ENCODE results near the gene PPP1R13B. TPM values are rescaled to one million over a fixed set of nuclear protein-coding genes. Genes with fewer than 3 reads are reported as not detected.

The PPP1R13B gene
- total RNA-seq, 2 experiments from 2014 or later, result 8.2 to 18.9 TPM

DNA sequence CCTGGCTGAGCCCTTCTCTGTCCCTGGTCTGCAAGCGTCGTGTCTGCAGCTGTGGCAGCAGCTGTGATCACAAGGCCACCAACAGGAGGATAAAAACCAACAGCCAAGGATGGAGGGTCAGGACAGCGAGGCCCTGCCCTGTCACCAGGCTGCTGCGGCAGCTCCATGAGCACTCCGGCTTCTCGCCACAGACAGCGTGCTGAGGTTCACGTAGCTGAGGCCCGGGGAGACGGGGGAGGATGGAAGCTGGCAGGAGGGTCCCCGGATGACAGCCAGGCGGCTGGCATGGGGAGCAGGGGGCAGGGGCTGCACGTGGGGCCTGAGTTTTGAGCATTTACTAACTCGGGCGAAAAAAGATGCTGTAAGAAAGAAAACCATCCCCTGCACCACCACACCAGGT is 137.6 kb downstream of the PPP1R13B start:
- Histone ChIP-seq H2AFZ (ENCODE audit: low read length) (no peak overlapping the region), H3K79me2 (ENCODE audit: insufficient read depth, low read depth, low read length) (peaks cover 26% of the 10 kb centered on the region), H3K4me2 (ENCODE audit: low read length) (no peak overlapping the region), H4K20me1 (ENCODE audit: insufficient read depth, low read length) (peaks cover 8% of the 10 kb centered on the region), H3K4me3 (ENCODE audit: low read depth, low read length, poor library complexity, severe bottlenecking) (no peak overlapping the region), H3K9me3 (ENCODE audit: low read length) (no peaks in the 10 kb centered on the region), H3K27ac (ENCODE audit: low read depth, low read length, poor library complexity, severe bottlenecking) (no peak overlapping the region), H3K36me3 (ENCODE audit: insufficient read depth, low read length) (peaks cover 92% of the 10 kb centered on the region), H3K4me1 (ENCODE audit: insufficient read depth, low read length, poor library complexity, severe bottlenecking) (peaks cover 27% of the 10 kb centered on the region), H3K9me2 (ENCODE audit: insufficient read depth, low read length) (no peaks in the 10 kb centered on the region)
- BruUV-seq (replicated peaks), result no TSS peak
- no peak for DNase-seq (ENCODE audit: low spot score)
- POLR2A ChIA-PET, result no interaction called here
- intact Hi-C loops (cut with micrococcal nuclease; ENCODE audit: unreplicated experiment), result no loop called here
- no peak for TF ChIP-seq EZH2phosphoT487 (IDR thresholded peaks at IDR 0.05; ENCODE audit: borderline replicate concordance, low read depth, low read length)
- TF ChIP-seq CTCF (conservative IDR thresholded peaks at IDR 0.05; ENCODE audit: low read length), result no peak
- CTCF ChIA-PET (ENCODE audit: unreplicated experiment), result no interaction called here

GRCh38 chr14:103708750-103709187 is 138.6 kb downstream of the PPP1R13B start:
- peaks cover 3% of the 10 kb centered on the region; the same call in 1 of the 2 replicates for H4K20me1 ChIP-seq (ENCODE audit: insufficient read depth, low read length)
- peaks cover 22% of the 10 kb centered on the region for H3K4me1 ChIP-seq (ENCODE audit: insufficient read depth, low read length, poor library complexity, severe bottlenecking)
- H3K79me2 ChIP-seq (ENCODE audit: insufficient read depth, low read depth, low read length), result peaks cover 15% of the 10 kb centered on the region
- CTCF ChIA-PET (ENCODE audit: unreplicated experiment), result no interaction called here
- no peaks in the 10 kb centered on the region for H3K9me3 ChIP-seq (ENCODE audit: low read length)
- H3K36me3 ChIP-seq (ENCODE audit: insufficient read depth, low read length), result peaks cover 96% of the 10 kb centered on the region
- POLR2A ChIA-PET, result no interaction called here
- H3K4me2 ChIP-seq (ENCODE audit: low read length), result no peak overlapping the region
- H3K4me3 ChIP-seq (ENCODE audit: low read depth, low read length, poor library complexity, severe bottlenecking), result no peak overlapping the region
- H2AFZ ChIP-seq (ENCODE audit: low read length), result no peak overlapping the region
- no TSS peak for BruUV-seq (replicated peaks)
- H3K9me2 ChIP-seq (ENCODE audit: insufficient read depth, low read length), result no peaks in the 10 kb centered on the region
- intact Hi-C loops (cut with micrococcal nuclease; ENCODE audit: unreplicated experiment), result no loop called here
- no peak for DNase-seq (ENCODE audit: low spot score)
- H3K27ac ChIP-seq (ENCODE audit: low read depth, low read length, poor library complexity, severe bottlenecking), result no peak overlapping the region
- TF ChIP-seq EZH2phosphoT487 (IDR thresholded peaks at IDR 0.05; ENCODE audit: borderline replicate concordance, low read depth, low read length) (no peak), CTCF (conservative IDR thresholded peaks at IDR 0.05; ENCODE audit: low read length) (no peak)

- no TSS peak for BruUV-seq (replicated peaks)
- H2AFZ ChIP-seq (ENCODE audit: low read length), result no peak overlapping the region
- no peak overlapping the region for H3K4me3 ChIP-seq (ENCODE audit: low read depth, low read length, poor library complexity, severe bottlenecking)
- no peak for TF ChIP-seq EZH2phosphoT487 (IDR thresholded peaks at IDR 0.05; ENCODE audit: borderline replicate concordance, low read depth, low read length)
- no peak for TF ChIP-seq CTCF (conservative IDR thresholded peaks at IDR 0.05; ENCODE audit: low read length)
- H3K27ac ChIP-seq (ENCODE audit: low read depth, low read length, poor library complexity, severe bottlenecking), result no peak overlapping the region
- peaks cover 3% of the 10 kb centered on the region; the same call in 1 of the 2 replicates for H4K20me1 ChIP-seq (ENCODE audit: insufficient read depth, low read length)
- intact Hi-C loops (cut with micrococcal nuclease; ENCODE audit: unreplicated experiment), result no loop called here
- H3K9me3 ChIP-seq (ENCODE audit: low read length), result no peaks in the 10 kb centered on the region
- ChIA-PET POLR2A (no interaction called here), CTCF (ENCODE audit: unreplicated experiment) (interaction anchor here (0.8 kb wide), 1 partner anchor 9 kb away, joined by 3 read pairs; no protein-coding TSS in a partner anchor)
- H3K4me2 ChIP-seq (ENCODE audit: low read length), result no peak overlapping the region
- peaks cover 15% of the 10 kb centered on the region for H3K4me1 ChIP-seq (ENCODE audit: insufficient read depth, low read length, poor library complexity, severe bottlenecking)
- peaks cover 96% of the 10 kb centered on the region for H3K36me3 ChIP-seq (ENCODE audit: insufficient read depth, low read length)
- no peak for DNase-seq (ENCODE audit: low spot score)
- no peaks in the 10 kb centered on the region for H3K9me2 ChIP-seq (ENCODE audit: insufficient read depth, low read length)
- H3K79me2 ChIP-seq (ENCODE audit: insufficient read depth, low read depth, low read length), result peaks cover 6% of the 10 kb centered on the region
These were observed 139.8 kb downstream of the PPP1R13B start for GRCh38 chr14:103707329-103708263.
